GM10266 (cell line): ENCODE measurements around the gene ZNF385D.

Experiments
- DNase-seq: peaks from one replicate; pipeline ENCODE4 v3.0.0; 2012; ENCODE audit errors: extremely low spot score
- TF ChIP-seq, protein P1 (sequence below): IDR thresholded peaks from 2 replicates; pipeline ENCODE4 v1.5.1; 2012; ENCODE audit warnings: mild to moderate bottlenecking, low read depth; ENCODE audit not compliant: control insufficient read depth, insufficient read depth; ENCODE audit errors: missing control alignments

ZNF385D gene

DNA sequence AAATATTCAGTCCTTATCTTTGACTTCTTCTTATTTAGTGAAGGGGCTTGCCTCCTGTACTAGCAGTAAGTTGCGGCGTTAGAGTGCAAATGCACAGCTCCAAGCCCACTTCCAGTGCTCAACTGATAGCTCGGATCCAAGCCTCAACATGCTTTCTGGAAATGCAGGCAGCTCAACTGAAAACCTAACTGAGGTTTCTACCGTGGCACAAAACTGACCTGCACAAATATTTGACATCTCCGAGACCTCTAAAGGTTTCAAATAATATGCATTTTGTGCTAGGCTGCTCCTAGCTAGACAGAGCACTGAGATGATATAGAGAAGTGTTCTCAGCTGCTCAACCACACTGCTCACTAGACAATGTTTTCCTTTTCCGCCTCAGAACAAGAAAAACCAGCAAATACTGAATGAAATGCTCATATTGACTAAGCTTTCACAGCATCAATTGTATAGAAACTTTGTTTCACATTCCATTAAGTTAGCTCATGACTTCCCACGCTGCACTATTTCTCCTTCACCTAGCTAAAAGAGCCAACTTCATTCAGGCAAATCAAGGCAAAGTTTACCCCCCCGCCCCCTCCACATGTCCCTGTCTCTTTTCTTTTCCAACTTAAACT is 822 bp downstream of the ZNF385D start:
- TF ChIP-seq, protein P1, sequence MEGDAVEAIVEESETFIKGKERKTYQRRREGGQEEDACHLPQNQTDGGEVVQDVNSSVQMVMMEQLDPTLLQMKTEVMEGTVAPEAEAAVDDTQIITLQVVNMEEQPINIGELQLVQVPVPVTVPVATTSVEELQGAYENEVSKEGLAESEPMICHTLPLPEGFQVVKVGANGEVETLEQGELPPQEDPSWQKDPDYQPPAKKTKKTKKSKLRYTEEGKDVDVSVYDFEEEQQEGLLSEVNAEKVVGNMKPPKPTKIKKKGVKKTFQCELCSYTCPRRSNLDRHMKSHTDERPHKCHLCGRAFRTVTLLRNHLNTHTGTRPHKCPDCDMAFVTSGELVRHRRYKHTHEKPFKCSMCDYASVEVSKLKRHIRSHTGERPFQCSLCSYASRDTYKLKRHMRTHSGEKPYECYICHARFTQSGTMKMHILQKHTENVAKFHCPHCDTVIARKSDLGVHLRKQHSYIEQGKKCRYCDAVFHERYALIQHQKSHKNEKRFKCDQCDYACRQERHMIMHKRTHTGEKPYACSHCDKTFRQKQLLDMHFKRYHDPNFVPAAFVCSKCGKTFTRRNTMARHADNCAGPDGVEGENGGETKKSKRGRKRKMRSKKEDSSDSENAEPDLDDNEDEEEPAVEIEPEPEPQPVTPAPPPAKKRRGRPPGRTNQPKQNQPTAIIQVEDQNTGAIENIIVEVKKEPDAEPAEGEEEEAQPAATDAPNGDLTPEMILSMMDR, result no peak
- no peak for DNase-seq

DNA sequence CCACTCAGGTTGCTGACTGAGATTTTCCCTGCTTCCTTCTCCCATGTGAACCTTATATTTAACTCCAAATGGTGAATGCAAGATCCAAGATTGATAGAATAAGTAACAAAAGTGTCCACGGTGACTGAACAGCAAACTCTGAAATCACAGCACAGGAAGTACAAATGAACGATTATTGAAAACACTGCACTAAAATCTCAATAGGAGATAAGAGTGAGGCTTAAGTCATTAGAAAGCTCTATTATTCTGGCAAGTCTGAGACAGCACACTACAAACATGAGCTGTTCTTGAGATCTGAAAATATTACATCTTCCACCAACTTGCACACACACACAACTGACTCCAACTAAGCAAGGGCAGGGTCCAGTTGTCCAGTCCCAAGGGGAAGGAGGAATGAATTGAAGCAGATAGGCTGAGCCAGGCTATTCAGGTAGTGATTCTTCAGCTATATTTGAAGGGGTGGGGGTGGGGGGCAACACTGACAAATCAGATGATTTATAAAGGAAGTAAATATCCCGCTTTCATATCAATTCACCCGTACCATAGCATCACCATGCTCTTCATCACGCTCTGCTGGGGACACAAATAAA is 2.9 kb downstream of the ZNF385D start:
- DNase-seq, result no peak
- TF ChIP-seq, protein P1, result no peak

DNA sequence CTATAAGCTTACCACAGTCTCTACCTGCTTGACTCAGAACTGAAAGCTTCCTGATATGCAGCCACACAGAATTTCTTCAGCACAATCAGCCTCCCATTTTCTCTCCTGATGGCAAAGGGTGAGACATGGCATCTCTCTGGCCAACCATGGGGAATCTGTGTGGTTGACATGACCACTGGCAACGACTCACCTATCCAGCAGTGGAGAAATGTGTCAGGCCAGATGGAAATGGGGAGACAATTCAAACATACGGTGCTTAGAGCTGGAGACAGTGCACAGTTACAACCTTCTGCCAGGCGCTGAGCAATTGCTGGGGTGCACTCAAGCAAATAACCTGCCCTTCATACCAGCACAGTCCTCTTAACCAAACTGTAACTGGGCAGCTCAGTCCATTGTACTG is 3.6 kb downstream of the ZNF385D start:
- TF ChIP-seq, protein P1, result no peak
- DNase-seq, result no peak

DNA sequence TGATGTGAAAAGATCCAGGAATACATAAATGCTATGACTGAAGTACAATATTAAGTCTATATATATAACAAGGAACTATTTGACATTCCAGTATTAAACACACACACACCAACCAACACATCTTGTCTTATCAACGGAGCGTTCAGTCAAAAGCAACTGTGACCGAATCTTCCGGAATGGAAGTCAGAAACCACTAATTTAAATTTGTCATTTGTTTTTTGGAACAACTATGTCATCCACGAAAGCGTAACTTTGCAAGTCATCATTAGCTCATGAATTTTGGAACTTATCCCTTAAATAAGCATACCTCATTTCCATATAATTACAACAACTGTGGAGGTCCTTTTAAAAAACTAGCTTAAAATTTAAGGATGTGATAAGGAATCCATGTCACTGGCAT is 5.0 kb downstream of the ZNF385D start:
- TF ChIP-seq, protein P1, result no peak
- DNase-seq, result no peak

DNA sequence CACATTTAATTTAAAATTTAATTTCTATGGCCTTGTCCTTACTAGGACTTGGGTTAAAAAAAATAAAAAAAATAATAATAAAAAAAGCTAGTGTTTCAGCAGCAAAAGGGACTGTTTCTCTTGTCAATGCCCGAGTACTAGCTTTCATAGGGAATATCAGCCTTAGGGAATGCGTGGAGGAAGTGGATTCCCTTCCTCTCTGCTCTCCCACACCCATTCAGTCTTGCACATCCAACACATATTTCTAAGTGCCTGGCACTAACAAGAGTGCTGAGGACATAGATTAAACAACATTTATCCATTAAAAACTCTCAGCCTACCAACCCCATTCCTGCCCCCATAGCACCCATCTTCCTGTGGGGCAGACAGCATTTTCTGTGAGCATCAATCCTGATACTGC is 6.2 kb downstream of the ZNF385D start:
- TF ChIP-seq, protein P1, result no peak
- no peak for DNase-seq

DNA sequence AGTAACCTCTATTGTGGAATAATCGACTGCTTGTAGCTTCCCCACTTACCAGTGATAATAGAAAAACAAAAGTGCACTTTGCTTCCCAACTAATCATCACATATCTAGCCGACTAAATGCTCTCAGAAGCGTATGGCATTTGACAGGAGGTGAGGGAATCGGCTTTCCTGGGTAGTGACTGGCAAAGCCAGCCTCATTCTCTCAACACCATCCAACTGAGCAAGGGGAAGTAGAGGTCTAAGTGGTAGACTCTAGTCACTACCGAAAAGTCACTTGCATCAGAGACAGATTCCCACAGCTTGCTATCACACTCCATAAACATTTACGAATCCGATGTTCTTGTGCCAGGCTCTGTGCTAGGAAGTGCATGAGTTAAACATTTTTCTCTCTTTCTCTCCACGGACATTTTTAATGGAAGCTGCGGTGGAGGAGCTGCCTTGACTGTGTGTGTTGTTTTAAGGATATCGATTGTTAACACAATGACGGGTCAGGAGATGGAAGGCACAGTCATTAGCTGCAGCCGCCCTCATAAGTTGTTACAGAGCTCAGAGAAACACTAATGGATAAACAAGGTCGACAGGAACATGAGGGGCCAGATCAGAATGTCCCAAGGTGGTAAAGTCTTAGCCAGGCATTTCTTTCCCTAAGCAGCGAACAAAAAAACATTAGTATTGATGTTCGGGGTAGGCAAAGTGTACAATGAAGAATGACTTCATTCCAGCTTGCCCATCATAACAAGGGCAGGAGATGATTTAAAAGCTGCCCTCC is 11.9 kb downstream of the ZNF385D start:
- TF ChIP-seq, protein P1, result no peak
- no peak for DNase-seq

DNA sequence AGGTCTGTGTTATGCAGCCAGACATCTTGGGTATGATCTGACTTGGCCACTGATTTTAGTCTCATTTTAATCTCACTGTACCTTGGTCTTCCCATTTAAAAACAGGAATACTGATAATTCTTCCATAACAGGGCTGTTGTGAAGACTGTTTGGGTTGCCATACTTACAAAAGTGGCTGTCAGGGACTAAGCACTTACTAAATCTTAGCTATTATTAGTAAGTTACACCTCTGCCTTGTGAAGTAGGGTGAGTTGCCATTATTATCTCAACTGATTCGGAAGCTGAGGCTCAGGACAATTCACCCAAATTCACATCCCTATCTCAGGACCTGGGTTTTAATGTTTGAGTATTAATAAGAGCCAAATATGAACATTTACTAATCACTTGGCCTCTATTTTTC is 12.7 kb downstream of the ZNF385D start:
- DNase-seq, result no peak
- TF ChIP-seq, protein P1, result no peak
